ENCODE measurements around the gene SNED1.

SNED1 gene

GRCh38 chr2:241108271-241109209, 110.1 kb downstream of the SNED1 start:
- DNase-seq (ENCODE audit: low spot score) = no peak

DNA sequence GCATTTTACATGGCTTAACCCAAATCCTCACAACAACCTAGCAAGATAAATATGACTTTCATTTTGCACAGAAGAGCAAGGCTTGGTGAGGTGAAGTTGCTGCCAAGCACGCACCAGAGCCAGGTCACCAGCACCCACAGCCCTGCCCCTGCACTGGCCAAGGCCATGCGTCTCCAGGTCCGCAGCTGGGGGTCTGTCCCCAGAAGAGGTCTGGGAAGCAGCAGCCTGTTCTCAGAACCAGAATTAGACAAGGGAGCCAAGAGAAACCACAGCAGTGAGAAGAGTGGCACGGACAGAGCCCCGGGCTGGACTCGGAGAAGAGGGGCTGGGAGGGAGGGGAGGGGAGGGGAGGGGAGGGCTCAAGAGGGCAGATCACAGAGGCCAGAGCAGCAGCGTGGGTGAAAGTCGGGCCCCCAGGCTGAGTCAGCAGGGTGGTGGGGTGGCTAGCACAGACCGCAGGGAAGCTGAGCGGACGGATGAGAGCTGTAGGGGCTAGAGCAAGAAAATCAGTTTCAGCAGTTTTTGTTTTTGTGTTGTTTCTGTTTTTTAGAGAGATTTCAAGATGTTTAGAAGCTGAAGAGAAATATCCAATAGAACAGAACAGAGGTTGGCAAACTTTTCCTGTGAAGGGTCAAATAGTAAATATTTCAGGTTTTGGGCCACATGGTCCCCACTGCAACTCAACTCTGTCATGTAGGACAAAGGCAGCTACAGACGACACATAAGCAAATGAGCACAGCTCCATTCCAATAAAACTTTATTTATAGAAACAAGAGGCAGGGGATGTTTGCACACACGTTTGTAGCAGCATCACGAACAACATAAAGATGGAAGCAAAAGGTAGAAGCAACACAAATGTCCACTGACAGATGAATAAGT, 111.0 kb downstream of the SNED1 start:
- no peak for DNase-seq (ENCODE audit: low spot score)

GRCh38 chr2:241110089-241110606, 111.7 kb downstream of the SNED1 start:
- no peak for DNase-seq (ENCODE audit: low spot score)

GRCh38 chr2:241110607-241111439, 112.4 kb downstream of the SNED1 start:
- DNase-seq (ENCODE audit: low spot score) = no peak

DNA sequence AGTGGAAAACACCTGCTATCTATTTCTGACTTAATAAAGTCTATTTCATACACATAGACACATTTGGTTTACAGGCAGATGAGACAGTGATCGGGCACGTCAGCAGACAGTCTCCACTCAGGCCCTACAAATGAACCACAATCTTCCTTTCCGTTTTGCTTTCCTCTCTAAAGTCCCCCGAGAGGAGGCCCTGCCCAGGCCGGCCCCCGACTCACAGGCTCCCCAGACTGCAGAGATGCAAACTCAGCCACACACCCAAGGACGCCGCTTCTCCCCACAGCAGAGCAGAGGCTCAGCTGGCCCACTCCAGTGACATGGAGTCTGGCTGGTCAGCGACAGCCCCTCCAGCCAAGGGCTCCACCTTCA, 113.0 kb downstream of the SNED1 start:
- DNase-seq (ENCODE audit: low spot score) = no peak

- DNase-seq (ENCODE audit: low spot score) = no peak
These were observed 113.6 kb downstream of the SNED1 start for GRCh38 chr2:241112046-241112445.

GRCh38 chr2:241112592-241112991, 114.2 kb downstream of the SNED1 start:
- no peak for DNase-seq (ENCODE audit: low spot score)

- DNase-seq (ENCODE audit: low spot score) = no peak
These were observed 116.4 kb downstream of the SNED1 start for GRCh38 chr2:241114836-241115235.

DNA sequence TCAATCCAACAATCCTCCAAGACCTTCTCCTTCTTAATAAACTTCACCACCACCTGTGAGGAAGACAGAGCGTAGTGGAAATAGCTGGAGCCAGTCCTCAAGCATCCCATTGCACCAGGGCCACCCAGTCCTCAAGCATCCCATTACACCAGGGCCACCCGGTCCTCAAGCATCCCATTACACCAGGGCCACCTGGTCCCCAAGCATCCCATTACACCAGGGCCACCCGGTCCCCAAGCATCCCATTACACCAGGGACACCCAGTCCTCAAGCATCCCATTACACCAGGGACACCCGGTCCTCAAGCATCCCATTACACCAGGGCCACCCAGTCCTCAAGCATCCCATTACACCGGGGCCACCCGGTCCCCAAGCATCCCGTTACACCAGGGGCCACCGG, 116.9 kb downstream of the SNED1 start:
- no peak for DNase-seq (ENCODE audit: low spot score)

DNA sequence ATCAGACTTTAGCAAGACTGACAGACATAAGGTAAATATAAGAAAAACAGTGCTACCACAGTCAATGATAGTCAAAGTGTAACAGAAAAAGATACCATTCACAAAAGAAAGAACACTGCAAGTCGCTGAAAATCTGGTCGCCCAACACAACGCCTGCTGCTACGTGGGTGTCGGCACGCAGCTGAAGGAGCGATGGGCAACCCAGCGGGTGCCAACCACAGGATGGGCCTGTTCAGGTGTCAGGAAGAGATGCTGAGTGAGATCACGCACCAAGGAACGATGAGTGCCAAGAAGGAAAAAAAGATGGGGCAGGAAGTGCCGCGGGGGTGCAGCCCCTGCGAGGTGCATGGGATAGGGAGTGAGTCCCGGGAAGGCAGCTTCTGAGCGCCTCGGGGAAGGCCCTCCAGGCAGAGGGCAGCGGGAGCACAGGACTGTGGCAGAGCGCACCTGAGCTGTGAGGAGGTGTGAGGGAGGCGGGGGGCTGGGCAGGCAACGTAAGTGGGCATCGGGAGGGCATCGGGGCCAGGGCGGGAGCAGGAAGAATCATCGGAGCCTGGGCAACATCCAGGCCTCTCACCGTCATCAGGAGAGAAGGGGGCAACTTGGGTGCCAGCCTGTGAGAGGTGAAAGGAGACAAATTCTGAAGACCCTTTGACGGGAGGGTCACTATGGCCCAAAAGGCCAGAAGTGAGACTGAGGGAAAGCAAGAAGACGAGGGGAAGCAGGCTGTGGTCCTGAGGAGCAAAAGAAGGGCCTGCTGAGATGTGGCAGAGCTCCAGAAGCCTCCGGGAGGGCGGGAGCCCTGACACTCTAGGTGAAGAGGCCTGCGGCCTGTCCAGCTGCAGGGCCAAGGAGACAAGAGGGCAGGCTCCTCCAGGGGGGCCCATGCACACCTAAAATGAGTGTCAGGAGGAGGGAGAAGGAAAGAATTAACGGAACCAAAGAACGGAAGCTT, 118.5 kb downstream of the SNED1 start:
- DNase-seq (ENCODE audit: low spot score) = no peak

- DNase-seq (ENCODE audit: low spot score) = no peak
These were observed 120.5 kb downstream of the SNED1 start for GRCh38 chr2:241118737-241119505.

- DNase-seq (ENCODE audit: low spot score) = peak; percentile 46
These were observed 122.0 kb downstream of the SNED1 start for GRCh38 chr2:241120440-241120839.

GRCh38 chr2:241121008-241121407, 122.6 kb downstream of the SNED1 start:
- no peak for DNase-seq (ENCODE audit: low spot score)

DNA sequence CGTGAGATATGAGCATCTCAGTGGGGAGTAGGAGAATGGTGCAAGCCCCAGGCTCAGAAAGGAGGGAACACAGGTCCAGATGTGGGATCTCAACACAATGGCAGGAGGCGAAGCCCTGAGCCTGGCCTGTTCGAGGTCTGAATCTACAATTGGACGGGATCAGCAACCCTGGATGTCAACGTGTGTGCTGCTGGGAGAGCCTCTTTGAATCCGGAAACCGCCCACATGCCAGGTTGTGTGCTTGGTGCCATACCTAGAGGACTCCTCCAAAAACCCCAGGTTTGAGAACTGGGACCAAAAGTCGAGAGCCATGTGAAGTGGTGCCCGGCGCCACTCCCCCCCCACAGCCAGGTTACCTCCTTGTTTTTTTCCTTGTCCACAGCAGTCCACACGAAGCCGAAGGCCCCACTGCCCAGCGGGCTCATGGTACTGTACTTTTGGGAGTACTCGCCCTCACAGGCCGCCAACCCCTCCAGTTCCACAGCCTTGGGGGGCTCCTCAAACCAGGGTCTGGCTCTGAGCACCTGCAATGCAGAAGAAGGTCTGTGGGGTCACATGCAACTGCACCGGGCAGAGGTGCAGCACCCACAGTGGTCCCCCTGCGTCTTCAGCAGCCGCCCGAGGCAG, 124.1 kb downstream of the SNED1 start:
- DNase-seq (ENCODE audit: low spot score) = no peak

DNA sequence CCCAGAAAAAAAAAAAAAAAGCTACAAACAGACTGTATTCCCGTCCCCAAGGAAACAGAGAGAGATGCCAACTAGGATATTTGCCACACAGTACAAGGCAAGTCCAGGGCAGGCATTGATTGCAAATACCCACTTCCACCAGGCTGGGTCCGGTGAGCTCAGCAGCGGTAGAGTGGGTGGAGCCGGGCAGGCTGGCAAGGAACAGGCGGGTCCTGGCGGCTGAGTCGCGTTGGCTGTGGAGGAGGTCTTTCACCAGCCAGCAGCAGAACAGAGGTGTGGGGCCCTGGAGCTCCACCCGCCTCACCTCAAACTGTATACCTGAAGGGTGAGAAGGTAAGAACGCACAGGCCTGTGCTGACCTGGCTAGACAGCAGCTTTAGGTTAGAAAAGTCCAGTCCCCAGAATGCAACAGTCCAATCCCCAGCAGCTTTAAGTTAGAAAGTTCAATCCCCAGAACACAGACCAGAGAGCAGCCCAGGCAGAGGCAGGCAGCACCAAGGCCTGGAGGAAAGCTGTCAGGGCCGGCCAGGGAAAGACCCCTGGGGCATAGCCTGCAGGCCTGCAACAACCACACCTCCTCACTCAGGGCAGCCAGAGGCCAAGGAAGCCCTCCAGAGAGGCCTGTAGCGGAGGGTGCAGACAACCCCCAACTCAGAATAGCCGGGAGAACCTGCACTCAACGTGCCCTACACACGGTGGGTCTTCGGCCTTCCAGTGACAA, 125.6 kb downstream of the SNED1 start:
- DNase-seq (ENCODE audit: low spot score) = no peak

DNA sequence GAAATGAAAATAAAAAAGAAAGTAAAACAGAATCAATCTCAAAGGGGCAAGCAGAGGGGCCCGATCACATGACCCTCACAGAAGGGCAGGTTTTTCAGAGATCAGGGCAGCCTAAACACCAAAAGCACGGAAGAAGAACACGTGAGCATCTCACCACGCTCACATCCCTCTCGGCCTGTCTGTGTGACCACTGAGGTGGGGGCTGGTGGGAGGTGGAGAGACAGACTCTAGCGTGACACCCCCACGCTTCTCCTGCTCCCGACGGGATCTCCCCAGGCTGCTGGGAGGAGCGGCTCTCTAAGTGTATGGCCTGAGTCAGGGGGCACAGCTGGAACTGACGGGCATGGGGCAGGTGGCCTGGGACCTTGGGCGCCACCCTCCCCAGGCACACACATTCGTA, 127.2 kb downstream of the SNED1 start:
- no peak for DNase-seq (ENCODE audit: low spot score)

- no peak for DNase-seq (ENCODE audit: low spot score)
These were observed 127.8 kb downstream of the SNED1 start for GRCh38 chr2:241126201-241126611.

DNA sequence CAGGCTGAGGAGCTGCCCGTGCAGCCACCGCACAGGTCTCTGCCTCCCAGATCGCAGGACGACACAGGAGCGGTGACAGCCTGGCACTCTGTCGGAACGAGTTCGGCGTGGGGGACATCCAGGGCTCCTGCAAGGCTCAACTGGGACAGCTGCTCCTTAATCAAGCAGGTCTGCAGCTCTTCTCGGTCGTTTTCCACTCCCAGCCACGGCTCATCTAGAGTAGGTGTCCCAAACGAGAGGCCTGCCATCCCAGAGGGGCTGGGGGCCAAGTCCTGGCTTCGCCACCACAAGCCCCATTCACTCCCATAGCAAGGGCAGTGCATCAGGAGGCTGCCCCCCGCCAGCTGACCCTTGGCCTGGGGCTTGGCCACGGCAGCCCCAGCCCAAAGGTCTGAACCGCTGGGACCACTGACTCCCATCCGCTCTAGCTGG, 128.4 kb downstream of the SNED1 start:
- no peak for DNase-seq (ENCODE audit: low spot score)

- DNase-seq (ENCODE audit: low spot score) = no peak
These were observed 129.8 kb downstream of the SNED1 start for GRCh38 chr2:241128266-241128665.
